K562 (cell line): ENCODE measurements around the gene MOB1B. TPM values are rescaled to one million over a fixed set of nuclear protein-coding genes. Genes with fewer than 3 reads are reported as not detected.

Experiments used
- AFF4 ChIP-seq: sonication (generic); formaldehyde crosslinking; IDR thresholded peaks from 2 replicates; pipeline ENCODE4 v1.8.0; 2023; ENCODE audit warnings: mild to moderate bottlenecking, missing genetic modification reagents
- GABPB1 ChIP-seq: sonication (generic); formaldehyde crosslinking; IDR thresholded peaks from 2 replicates; pipeline ENCODE4 v1.8.0; 2022; ENCODE audit warnings: mild to moderate bottlenecking, missing genetic modification reagents
- KAT7 ChIP-seq: sonication (generic); formaldehyde crosslinking; IDR thresholded peaks from 2 replicates; pipeline ENCODE4 v1.8.0; 2022; ENCODE audit warnings: missing genetic modification reagents, mild to moderate bottlenecking, borderline replicate concordance
- NR2C1 ChIP-seq, 2 experiments: fragments of 450-650 bp; IDR thresholded peaks; 2 replicates each; pipeline ENCODE4 v1.6.1; 2017; ENCODE audit warnings: mild to moderate bottlenecking in 2 of 2, antibody characterized with exemption in 1 of 2, inconsistent platforms in 1 of 2, missing compliant biosample characterization in 1 of 2, missing genetic modification characterization in 1 of 2
- PRDM10 ChIP-seq: fragments of 450-650 bp; IDR thresholded peaks from 2 replicates; pipeline ENCODE4 v1.6.1; 2018; ENCODE audit not compliant: partially characterized antibody
- RAD51 ChIP-seq: fragments of 450-650 bp; IDR thresholded peaks from 2 replicates; pipeline ENCODE4 v1.7.1; 2016; ENCODE audit warnings: low read depth, mild to moderate bottlenecking, borderline replicate concordance
- TGIF2 ChIP-seq: sonication (generic); formaldehyde crosslinking; IDR thresholded peaks from 2 replicates; pipeline ENCODE4 v1.8.1; 2022; ENCODE audit warnings: mild to moderate bottlenecking, missing genetic modification reagents, moderate library complexity
- USF2 ChIP-seq: sonication (generic); formaldehyde crosslinking; IDR thresholded peaks from 2 replicates; pipeline ENCODE4 v1.5.0; 2020; ENCODE audit warnings: missing genetic modification reagents
- ZBTB33 ChIP-seq: sonication (generic); formaldehyde crosslinking; IDR thresholded peaks from 2 replicates; pipeline ENCODE4 v1.8.1; 2023; ENCODE audit warnings: mild to moderate bottlenecking, missing genetic modification reagents
- ZNF449 ChIP-seq: fragments of 250-450 bp; sonication (Bioruptor Pico); IDR thresholded peaks from 2 replicates; pipeline ENCODE4 v1.8.0; 2022; ENCODE audit warnings: moderate library complexity, mild to moderate bottlenecking, inconsistent platforms
- ZNF518B ChIP-seq: fragments of 250-450 bp; sonication (Bioruptor Pico); IDR thresholded peaks from 2 replicates; pipeline ENCODE4 v1.5.0; 2021; ENCODE audit warnings: mild to moderate bottlenecking, moderate library complexity
- polyA plus RNA-seq, 8 experiments: library from polyadenylated mRNA; depleted of rRNA in 4 of 8; stranded (reverse) in 5 of 8; unstranded in 3 of 8; fragments of >200 nt; fragmentation: Nextera tagmentation in 2 of 8; fragmentation: Illumina TruSeq in 1 of 8; extraction: Ambion mirVana in 2 of 8; extraction: Trizol in 1 of 8; gene quantifications; 2 replicates each; pipeline versions ENCODE4 v1.2.1 to v1.2.3, GENCODE V29; 2011 to 2014; ENCODE audit warnings: inconsistent platforms in 1 of 8, missing spikeins in 1 of 8
- total RNA-seq, 7 experiments: library from RNA; depleted of rRNA in 6 of 7; stranded (reverse); fragments of >200 nt in 6 of 7; fragmentation: Illumina TruSeq in 2 of 7; extraction: Trizol in 2 of 7; gene quantifications; 2 replicates each; pipeline versions ENCODE4 v1.2.1 to v1.2.3, GENCODE V29; 2011 to 2021; ENCODE audit warnings: low replicate concordance in 1 of 7

MOB1B gene
- total and polyA plus RNA-seq, 9 of the 15 experiments (the other 6 are each of a cell fraction or from before 2014, with no cell fraction given), result 8.4 to 37.8 (median 19.0) TPM

- peak; percentile 41 for TF ChIP-seq PRDM10
- 0 out of 2 replicates have a peak, but pooled peaks have one; percentile 3 for TF ChIP-seq ZBTB33 (CRISPR knock-in tag)
- no peak for TF ChIP-seq NR2C1 (IDR thresholded peaks at IDR 0.05)
- no peak for TF ChIP-seq NR2C1 (tag; IDR thresholded peaks at IDR 0.05)
- peak; percentile 61 for TF ChIP-seq GABPB1 (CRISPR knock-in tag)
- TF ChIP-seq USF2 (CRISPR knock-in tag), result 0 out of 2 replicates have a peak, but pooled peaks have one; percentile 5
- peak; percentile 60; the same call in 1 of the 2 replicates for TF ChIP-seq AFF4 (CRISPR knock-in tag)
- TF ChIP-seq KAT7, result peak; percentile 85; the same call in 1 of the 2 replicates
- TF ChIP-seq TGIF2 (CRISPR knock-in tag), result 0 out of 2 replicates have a peak, but pooled peaks have one; percentile 23
- TF ChIP-seq RAD51, result no peak
- no peak for TF ChIP-seq ZNF518B
- no peak for TF ChIP-seq ZNF449 (CRISPR knock-in tag)
These were observed 91.8 kb downstream of the MOB1B start (continued) for GRCh38 chr4:70994069-70994366.
